NCI-H2171 treated with DMSO at 0.1 percent for 48 hours (cell line): ENCODE data around the gene ENOX2.
"Not testable (repeated sequence)": the region's sequence is repeated elsewhere in the genome, so short reads cannot be mapped to it uniquely, and the experiment has no call there.

Experiments
- DNase-seq: peaks from one replicate; lab custom pipeline; 2025; lab: John Stamatoyannopoulos, UW

The ENOX2 gene

GRCh38 chrX:130754353-130754752 lies 148.7 kb downstream of the ENOX2 start:
- no peak for DNase-seq

GRCh38 chrX:130746709-130747342 lies 156.2 kb downstream of the ENOX2 start:
- DNase-seq, result no peak

- no peak for DNase-seq
Measured at GRCh38 chrX:130746077-130746476, 156.9 kb downstream of the ENOX2 start.

GRCh38 chrX:130741584-130741983 lies 161.4 kb downstream of the ENOX2 start:
- DNase-seq, result peak; percentile 60

- no peak for DNase-seq
Measured at GRCh38 chrX:130741151-130741550, 161.9 kb downstream of the ENOX2 start.

GRCh38 chrX:130738638-130739195 lies 164.3 kb downstream of the ENOX2 start:
- no peak for DNase-seq

- DNase-seq, result no peak
Measured at GRCh38 chrX:130734713-130735112, 168.3 kb downstream of the ENOX2 start.

- DNase-seq, result no peak
Measured at GRCh38 chrX:130728208-130728607, 174.8 kb downstream of the ENOX2 start.

GRCh38 chrX:130726661-130727060 lies 176.3 kb downstream of the ENOX2 start:
- no peak for DNase-seq

- DNase-seq, result no peak
Measured at GRCh38 chrX:130725519-130725918, 177.5 kb downstream of the ENOX2 start.

- DNase-seq, result no peak
Measured at GRCh38 chrX:130719413-130719812, 183.6 kb downstream of the ENOX2 start.

GRCh38 chrX:130718137-130718536 lies 184.9 kb downstream of the ENOX2 start:
- DNase-seq, result no peak

- no peak for DNase-seq
Measured at GRCh38 chrX:130716781-130717413, 186.1 kb downstream of the ENOX2 start.

- DNase-seq, result no peak
Measured at GRCh38 chrX:130716346-130716745, 186.7 kb downstream of the ENOX2 start.

- no peak for DNase-seq
Measured at GRCh38 chrX:130715299-130715698, 187.7 kb downstream of the ENOX2 start.

- DNase-seq, result no peak
Measured at GRCh38 chrX:130714665-130715064, 188.3 kb downstream of the ENOX2 start.

GRCh38 chrX:130714135-130714534 lies 188.9 kb downstream of the ENOX2 start:
- DNase-seq, result no peak

- not testable (repeated sequence) for DNase-seq
Measured at GRCh38 chrX:130709178-130709577, 193.8 kb downstream of the ENOX2 start.

- DNase-seq, result no peak
Measured at GRCh38 chrX:130705591-130705990, 197.4 kb downstream of the ENOX2 start.

- no peak for DNase-seq
Measured at GRCh38 chrX:130704053-130705038, 198.7 kb downstream of the ENOX2 start.

- no peak for DNase-seq
Measured at GRCh38 chrX:130702867-130703707, 199.9 kb downstream of the ENOX2 start.
